Measurements from ENCODE around the gene DPPA5.

DPPA5 gene

GRCh38 chr6:73343164-73343563 lies 10.9 kb downstream of the DPPA5 start:
- no peak for DNase-seq (ENCODE audit: low read depth)
- no peak for TF ChIP-seq CTCF (IDR thresholded peaks at IDR 0.05; ENCODE audit: control insufficient read depth, extremely low read depth, insufficient read depth)
- H3K4me3 ChIP-seq (ENCODE audit: low read depth, low read length): no peak overlapping the region

GRCh38 chr6:73342174-73342573 lies 11.9 kb downstream of the DPPA5 start:
- TF ChIP-seq CTCF (IDR thresholded peaks at IDR 0.05; ENCODE audit: control insufficient read depth, extremely low read depth, insufficient read depth): no peak
- no peak for DNase-seq (ENCODE audit: low read depth)
- H3K4me3 ChIP-seq (ENCODE audit: low read depth, low read length): no peak overlapping the region

GRCh38 chr6:73341335-73341734 lies 12.7 kb downstream of the DPPA5 start:
- no peak overlapping the region for H3K4me3 ChIP-seq (ENCODE audit: low read depth, low read length)
- TF ChIP-seq CTCF (IDR thresholded peaks at IDR 0.05; ENCODE audit: control insufficient read depth, extremely low read depth, insufficient read depth): no peak
- DNase-seq (ENCODE audit: low read depth): no peak

GRCh38 chr6:73340048-73340447 lies 14.0 kb downstream of the DPPA5 start:
- DNase-seq (ENCODE audit: low read depth): no peak
- H3K4me3 ChIP-seq (ENCODE audit: low read depth, low read length): no peak overlapping the region
- no peak for TF ChIP-seq CTCF (IDR thresholded peaks at IDR 0.05; ENCODE audit: control insufficient read depth, extremely low read depth, insufficient read depth)

GRCh38 chr6:73339340-73339739 lies 14.7 kb downstream of the DPPA5 start:
- no peak overlapping the region for H3K4me3 ChIP-seq (ENCODE audit: low read depth, low read length)
- no peak for TF ChIP-seq CTCF (IDR thresholded peaks at IDR 0.05; ENCODE audit: control insufficient read depth, extremely low read depth, insufficient read depth)
- no peak for DNase-seq (ENCODE audit: low read depth)

- no peak for TF ChIP-seq CTCF (IDR thresholded peaks at IDR 0.05; ENCODE audit: control insufficient read depth, extremely low read depth, insufficient read depth)
- no peak overlapping the region for H3K4me3 ChIP-seq (ENCODE audit: low read depth, low read length)
- DNase-seq (ENCODE audit: low read depth): no peak
These were observed 24.9 kb downstream of the DPPA5 start for GRCh38 chr6:73329201-73329600.

- no peak overlapping the region for H3K4me3 ChIP-seq (ENCODE audit: low read depth, low read length)
- no peak for DNase-seq (ENCODE audit: low read depth)
- TF ChIP-seq CTCF (IDR thresholded peaks at IDR 0.05; ENCODE audit: control insufficient read depth, extremely low read depth, insufficient read depth): no peak
These were observed 25.3 kb downstream of the DPPA5 start for GRCh38 chr6:73328790-73329189.
